ENCODE measurements around the gene DST.

Gene DST

DNA sequence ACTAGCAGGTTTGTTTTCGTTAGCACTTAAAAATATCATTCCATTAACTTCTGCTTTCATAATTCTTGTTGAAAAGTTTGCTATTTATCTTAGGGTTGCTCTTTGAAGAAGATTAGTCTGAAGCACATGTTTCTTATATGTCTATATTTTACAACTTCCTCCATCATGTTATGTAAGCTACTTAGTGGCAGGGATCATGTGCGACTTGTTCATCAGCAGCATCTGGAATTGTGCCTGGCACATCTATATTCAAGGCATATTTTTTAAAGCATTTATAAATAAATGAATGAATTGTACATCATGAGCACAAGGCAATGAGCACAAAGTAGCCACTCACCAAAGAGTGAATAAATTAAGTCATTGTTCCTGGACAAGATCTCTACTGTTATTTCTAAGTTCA lies 208.1 kb downstream of the DST start:
- DNase-seq (ENCODE audit: low spot score): no peak

DNA sequence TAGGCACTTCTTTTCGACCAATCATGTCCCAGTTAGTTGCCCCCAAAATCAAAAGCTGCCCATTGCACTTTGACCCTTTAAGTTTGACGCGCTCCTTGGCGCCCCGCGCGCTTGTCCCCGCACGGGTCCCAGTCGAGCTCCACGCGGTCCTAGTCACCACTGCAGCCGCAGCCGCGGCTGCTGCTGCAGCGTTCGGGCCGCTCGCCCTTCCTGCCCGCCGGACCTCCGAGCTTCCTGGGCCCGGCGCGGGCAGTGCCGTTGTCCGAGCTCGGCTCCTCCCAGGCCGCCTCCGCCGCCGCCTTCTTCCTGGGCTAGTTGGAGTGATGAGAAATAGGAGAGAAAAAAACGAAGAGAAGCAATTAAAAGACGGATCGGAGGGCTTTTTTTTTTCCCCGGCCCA lies 209.6 kb downstream of the DST start:
- DNase-seq (ENCODE audit: low spot score): no peak

DNA sequence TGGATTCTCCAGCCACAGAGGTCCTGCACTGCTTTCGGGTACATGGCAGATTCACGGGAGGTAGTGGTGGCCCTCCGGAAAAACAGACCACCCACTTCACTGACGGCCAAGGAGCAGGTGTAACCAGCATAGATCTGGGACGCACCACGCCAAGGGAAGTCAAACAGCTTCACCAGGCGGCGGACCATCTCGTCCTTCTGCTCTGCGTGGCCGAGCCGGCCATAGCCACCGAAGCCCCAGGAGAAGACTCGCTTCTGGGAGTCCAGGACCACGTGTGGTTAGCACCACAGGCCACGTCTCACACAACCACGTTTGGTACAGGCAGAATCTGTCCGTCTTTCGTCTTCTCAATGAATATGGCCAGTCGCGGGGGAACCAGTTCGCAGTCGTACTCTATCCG lies 210.5 kb downstream of the DST start:
- no peak for DNase-seq (ENCODE audit: low spot score)

DNA sequence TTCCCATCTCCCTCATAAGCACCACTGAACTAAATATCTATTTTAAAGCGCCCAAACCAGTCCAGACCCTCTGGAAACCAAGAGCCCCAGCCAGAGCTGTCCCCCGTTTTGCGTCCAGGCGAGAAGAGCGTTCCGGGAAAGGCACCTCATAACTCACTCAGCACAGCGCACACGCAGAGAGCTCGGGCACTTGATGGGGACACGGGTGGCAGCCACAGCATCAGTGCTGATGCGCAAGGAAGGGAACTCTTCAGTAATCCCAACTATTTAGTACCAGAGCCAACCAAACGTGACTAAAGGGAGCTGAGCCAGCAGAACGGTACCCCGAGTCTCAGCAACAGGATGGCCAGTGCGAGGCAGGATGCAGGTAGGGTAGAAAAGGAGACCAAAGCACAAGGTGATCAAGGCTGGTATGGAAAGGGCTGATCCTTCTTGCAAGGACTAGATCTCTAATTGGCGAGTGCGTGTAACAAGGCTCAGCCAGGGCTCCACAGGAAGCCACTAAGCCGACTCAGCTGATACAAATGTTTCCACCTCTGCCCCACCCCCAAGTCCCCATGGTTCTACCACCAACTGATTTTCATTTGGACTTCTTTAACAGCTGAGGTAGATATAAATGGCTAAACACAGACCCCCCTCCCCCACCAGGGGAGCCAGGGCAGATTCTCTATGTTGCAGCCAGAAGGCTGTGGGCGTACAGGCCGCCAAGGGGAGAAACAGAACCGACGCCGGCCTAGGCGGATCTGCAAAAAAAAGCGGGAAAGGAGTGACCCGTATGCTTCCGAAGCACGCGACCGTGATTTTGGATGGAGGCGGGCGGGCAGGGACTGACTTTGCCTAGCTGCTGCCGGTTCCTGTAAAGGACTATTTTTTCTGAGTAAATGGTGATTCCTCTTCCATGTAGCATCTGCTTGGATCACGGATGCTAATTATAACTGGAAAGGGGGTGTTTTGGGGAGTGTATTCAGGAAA lies 211.8 kb downstream of the DST start:
- DNase-seq (ENCODE audit: low spot score): no peak

DNA sequence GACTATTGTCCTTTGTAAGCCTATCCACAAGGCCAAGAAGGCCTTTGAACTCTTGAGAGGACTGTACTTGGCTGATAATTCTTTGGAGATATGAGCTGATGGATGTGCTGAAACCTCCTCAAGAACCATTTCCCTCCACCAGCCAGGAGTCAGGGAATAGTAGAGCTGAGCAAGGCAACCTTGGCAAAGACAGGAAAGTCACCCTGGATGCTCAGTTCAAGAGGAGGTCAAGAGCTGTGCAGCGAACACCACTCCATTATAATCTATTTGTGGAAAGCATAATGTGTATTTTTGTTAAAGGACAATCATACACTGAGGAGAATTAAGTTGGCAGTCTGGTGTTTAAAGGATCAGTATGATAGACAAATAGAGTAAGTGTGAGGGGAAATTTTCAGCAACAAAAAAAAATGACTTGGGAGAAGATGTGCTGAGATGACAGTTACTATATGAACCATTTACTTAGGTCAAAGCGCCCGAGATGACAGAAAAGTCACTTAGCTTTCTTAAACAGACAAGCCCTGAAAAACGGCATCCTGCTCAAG lies 218.1 kb downstream of the DST start:
- DNase-seq (ENCODE audit: low spot score): no peak

DNA sequence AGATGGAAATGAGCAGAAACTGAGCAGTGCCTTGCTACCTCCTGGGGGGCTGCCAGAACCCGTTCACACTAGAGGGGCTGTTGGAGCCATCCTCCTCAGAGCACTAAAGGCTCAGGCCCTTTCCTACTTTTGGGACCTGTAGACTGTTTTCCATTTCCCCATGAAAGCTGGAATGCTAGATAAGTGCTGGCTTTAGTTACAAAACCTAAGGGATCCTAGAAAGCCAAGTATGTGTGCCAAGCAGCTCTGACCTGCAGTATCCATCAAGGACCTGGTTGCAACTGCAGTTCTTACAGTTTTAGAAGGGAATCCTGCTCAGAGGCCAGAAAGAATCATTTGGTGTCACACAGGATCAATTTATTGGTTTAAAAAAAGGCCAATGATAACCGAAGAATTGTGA lies 218.6 kb downstream of the DST start:
- DNase-seq (ENCODE audit: low spot score): no peak

DNA sequence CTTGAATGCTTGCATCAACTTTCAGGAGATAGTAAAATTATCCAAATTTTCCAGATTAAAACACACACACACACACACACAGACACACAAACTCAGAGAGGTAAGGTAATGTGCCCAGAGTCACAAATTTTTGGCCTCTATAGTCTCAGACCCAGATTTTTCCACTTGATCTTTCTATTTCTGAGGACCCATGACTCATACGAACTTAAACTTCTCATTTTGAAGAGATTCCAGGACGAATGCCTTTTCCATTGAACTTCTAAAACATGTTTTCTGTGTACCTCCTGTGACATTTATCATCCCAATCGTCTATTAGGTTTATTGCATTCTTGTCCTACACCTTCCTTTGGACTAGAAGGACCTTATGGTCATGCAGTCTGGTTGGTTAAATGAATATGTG lies 222.4 kb downstream of the DST start:
- no peak for DNase-seq (ENCODE audit: low spot score)

DNA sequence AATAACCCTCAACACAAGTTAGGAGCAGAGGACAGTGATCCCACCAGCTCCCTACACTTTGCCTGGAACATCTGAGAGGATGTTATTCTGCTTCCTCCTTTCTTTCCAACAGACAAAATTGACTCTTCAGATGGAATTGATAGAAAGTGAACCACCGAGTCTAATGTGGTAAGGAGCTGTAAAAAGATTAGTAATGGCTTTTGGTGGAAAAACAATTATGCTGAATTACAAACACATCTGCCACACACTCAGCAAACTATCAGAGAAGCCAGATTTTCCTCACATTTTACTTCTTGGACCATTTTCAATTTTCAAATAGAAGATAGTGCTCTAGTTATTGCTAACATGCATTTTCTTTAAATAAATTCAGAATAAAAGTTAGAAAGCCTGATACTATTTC lies 223.5 kb downstream of the DST start:
- DNase-seq (ENCODE audit: low spot score): no peak

DNA sequence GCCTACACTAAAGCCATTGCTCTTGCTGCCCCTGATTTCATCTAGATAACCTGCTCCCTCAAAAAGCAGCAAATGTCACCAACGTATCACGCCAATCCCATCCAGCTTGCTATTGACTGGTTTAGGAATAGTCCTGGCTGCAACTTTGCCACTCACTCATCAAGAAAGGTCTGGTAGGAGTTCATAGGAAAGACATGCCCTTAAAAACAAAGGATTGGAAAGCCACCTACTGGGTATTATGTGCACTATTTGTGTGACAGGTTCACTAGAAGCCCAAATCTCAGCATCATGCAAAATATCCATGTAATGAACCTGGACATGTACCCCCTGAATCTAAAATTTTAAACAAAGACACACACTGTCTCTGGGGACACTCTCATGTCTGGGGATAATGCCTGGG lies 224.9 kb downstream of the DST start:
- DNase-seq (ENCODE audit: low spot score): no peak

DNA sequence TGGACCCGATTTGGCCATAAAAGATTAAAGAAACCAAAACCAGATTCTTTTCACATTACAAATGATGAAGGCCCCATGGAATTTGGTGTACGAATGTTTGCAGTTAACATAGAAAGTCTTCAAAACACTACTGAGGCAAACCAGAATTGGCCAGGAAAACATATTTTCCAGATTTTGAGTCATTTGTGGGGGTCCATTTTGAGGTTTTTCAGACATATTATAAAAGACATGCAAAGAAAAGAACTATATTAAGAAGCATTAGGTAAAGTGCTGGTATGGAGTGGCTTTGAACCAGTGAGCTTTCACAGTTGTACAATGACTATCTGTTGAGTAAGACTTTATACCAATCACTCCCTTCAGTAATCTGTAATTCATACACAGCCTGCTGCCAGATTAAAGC lies 226.4 kb downstream of the DST start:
- no peak for DNase-seq (ENCODE audit: low spot score)

DNA sequence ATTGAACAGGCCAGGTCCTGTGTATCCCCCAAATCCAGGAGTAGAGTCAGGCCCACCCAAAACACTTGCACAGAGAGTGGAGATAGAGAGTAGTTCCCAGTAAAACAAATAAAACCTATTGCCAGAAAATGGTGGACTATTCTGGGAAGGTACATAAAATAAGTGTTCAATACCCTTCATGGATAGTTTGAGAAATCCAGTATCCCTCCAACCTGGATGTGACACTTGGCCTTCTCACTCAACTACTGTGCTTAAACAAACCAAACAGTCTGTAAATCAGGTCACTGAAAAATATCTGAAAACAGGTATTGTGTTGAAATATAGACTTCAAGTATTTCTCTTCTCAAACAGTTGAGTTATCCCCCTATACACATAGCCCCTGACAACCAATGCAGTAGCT lies 233.7 kb downstream of the DST start:
- no peak for DNase-seq (ENCODE audit: low spot score)
